Large intestine (tissue), 3 donors: ENCODE results near the gene TNIP3. TPM values are rescaled to one million over a fixed set of nuclear protein-coding genes. Genes with fewer than 3 reads are reported as not detected.
A peak's percentile ranks its signal among the peaks of the same experiment; 100 is the strongest.

Experiments used
- DNase-seq, 2 donors: peaks; one replicate each; pipeline versions ENCODE4 v3.0.0 to v3.0.0-alpha.2; 2013
- H3K27ac ChIP-seq: one replicate; pipeline ENCODE4 v1.5.1; 2013; ENCODE audit warnings: low read length
- H3K27me3 ChIP-seq: 2 replicates; pipeline ENCODE4 v1.6.1; 2013; ENCODE audit warnings: low read length; ENCODE audit not compliant: control insufficient read depth, insufficient read depth
- H3K36me3 ChIP-seq: 2 replicates; pipeline ENCODE4 v1.6.1; 2013; ENCODE audit warnings: low read length; ENCODE audit not compliant: control insufficient read depth, insufficient read depth
- H3K4me1 ChIP-seq: one replicate; pipeline ENCODE4 v1.6.1; 2013; ENCODE audit warnings: low read length; ENCODE audit not compliant: control insufficient read depth, insufficient read depth
- H3K4me3 ChIP-seq: one replicate; pipeline ENCODE4 v1.5.1; 2013; ENCODE audit warnings: low read length
- H3K9me3 ChIP-seq: one replicate; pipeline ENCODE4 v1.6.1; 2013; ENCODE audit warnings: mild to moderate bottlenecking, low read depth, low read length, moderate library complexity; ENCODE audit not compliant: control insufficient read depth
- WGBS: methylation state at CpG from one replicate; pipeline ENCODE4 v1.1.5; 2013; ENCODE audit warnings: low lambda C conversion rate; ENCODE audit not compliant: insufficient coverage; 5-methylcytosine and 5-hydroxymethylcytosine counted together
- polyA plus RNA-seq: library from polyadenylated mRNA; unstranded; fragments of 120-200 nt; gene quantifications from one replicate; pipeline ENCODE4 v1.2.1, GENCODE V29; 2013

The TNIP3 gene
- polyA plus RNA-seq, 1 donor: 0.16 TPM

GRCh38 chr4:121192013-121192412 is 27.9 kb upstream of the TNIP3 start:
- H3K4me1 ChIP-seq: peaks cover 4% of the 10 kb centered on the region
- 59% methylated on average over 6 of the region's 11 CpGs for WGBS

GRCh38 chr4:121191361-121191760 is 27.2 kb upstream of the TNIP3 start:
- no peaks in the 10 kb centered on the region for H3K9me3 ChIP-seq
- no CpG with 5 or more reads among the region's 1 CpG for WGBS
- DNase-seq: no peak
- peaks cover 5% of the 10 kb centered on the region for H3K27me3 ChIP-seq
- H3K4me3 ChIP-seq: no peak overlapping the region
- H3K27ac ChIP-seq: no peak overlapping the region
- peaks cover 4% of the 10 kb centered on the region for H3K4me1 ChIP-seq
- H3K36me3 ChIP-seq: no peaks in the 10 kb centered on the region

More at GRCh38 chr4:121192013-121192412, 27.9 kb upstream of the TNIP3 start:
- Histone ChIP-seq H3K36me3 (no peaks in the 10 kb centered on the region), H3K27me3 (peaks cover 5% of the 10 kb centered on the region), H3K27ac (no peak overlapping the region), H3K4me3 (no peak overlapping the region), H3K9me3 (no peaks in the 10 kb centered on the region)
- no peak for DNase-seq

GRCh38 chr4:121190389-121190788 is 26.3 kb upstream of the TNIP3 start:
- no peaks in the 10 kb centered on the region for H3K36me3 ChIP-seq
- peaks cover 4% of the 10 kb centered on the region for H3K4me1 ChIP-seq
- no peak overlapping the region for H3K4me3 ChIP-seq
- DNase-seq: peak; percentile 55 to 57
- 100% methylated on average over 1 of the region's 4 CpGs for WGBS
- no peaks in the 10 kb centered on the region for H3K9me3 ChIP-seq
- no peak overlapping the region for H3K27ac ChIP-seq
- no peaks in the 10 kb centered on the region for H3K27me3 ChIP-seq

- no peaks in the 10 kb centered on the region for H3K27me3 ChIP-seq
- no peaks in the 10 kb centered on the region for H3K36me3 ChIP-seq
- peaks cover 4% of the 10 kb centered on the region for H3K4me1 ChIP-seq
- 96% methylated on average over 2 of the region's 3 CpGs for WGBS
- H3K27ac ChIP-seq: no peak overlapping the region
- DNase-seq: no peak
- H3K9me3 ChIP-seq: no peaks in the 10 kb centered on the region
- no peak overlapping the region for H3K4me3 ChIP-seq
Observed at GRCh38 chr4:121189326-121190215, 25.4 kb upstream of the TNIP3 start.

DNA sequence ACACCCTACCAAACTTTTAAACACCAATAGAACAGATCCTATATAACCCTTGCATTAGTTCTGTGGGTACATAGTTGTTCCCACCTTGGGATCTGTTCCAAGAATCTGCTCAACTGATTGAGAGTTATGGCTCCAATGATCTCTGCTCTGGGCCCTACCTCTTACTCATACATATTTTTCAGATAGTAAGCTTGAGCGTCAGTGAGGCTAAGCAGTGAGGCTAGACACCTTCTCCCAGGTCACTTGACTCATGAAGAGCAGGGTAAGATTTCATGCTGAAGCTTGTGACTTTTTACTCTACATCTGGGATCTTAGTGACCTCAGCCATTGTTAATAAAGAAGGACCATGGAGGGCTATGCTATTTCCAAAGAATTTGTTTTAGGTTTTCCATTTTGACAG is 23.1 kb upstream of the TNIP3 start:
- DNase-seq: no peak
- H3K4me3 ChIP-seq: no peak overlapping the region
- no peaks in the 10 kb centered on the region for H3K27me3 ChIP-seq
- no peaks in the 10 kb centered on the region for H3K9me3 ChIP-seq
- WGBS: no CpG with 5 or more reads among the region's 1 CpG
- H3K4me1 ChIP-seq: peaks cover 4% of the 10 kb centered on the region
- no peaks in the 10 kb centered on the region for H3K36me3 ChIP-seq
- H3K27ac ChIP-seq: no peak overlapping the region

DNA sequence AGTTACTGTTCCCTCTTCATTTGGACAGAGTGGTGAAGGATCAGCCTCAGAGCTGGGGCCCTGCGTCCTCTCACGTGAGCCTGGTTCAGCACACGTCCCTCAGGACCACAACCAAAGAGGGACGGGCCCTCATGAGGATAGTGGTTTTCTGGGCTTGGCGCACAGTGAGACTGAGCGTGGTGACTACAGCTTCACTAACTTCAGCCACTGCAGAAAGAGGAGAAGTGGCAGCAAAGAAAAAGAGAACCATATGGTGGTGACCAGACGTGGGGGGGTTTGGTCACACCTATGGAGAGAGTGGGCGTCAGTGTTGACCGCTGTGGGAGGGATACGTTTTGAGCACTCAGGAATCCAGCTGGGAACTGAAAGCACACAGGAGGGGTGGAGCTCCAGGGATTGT is 21.8 kb upstream of the TNIP3 start:
- H3K27ac ChIP-seq: no peak overlapping the region
- no peak for DNase-seq
- H3K4me3 ChIP-seq: no peak overlapping the region
- no peaks in the 10 kb centered on the region for H3K36me3 ChIP-seq
- H3K27me3 ChIP-seq: no peaks in the 10 kb centered on the region
- H3K4me1 ChIP-seq: peaks cover 4% of the 10 kb centered on the region
- WGBS: 100% methylated on average over 2 of the region's 10 CpGs
- no peaks in the 10 kb centered on the region for H3K9me3 ChIP-seq

DNA sequence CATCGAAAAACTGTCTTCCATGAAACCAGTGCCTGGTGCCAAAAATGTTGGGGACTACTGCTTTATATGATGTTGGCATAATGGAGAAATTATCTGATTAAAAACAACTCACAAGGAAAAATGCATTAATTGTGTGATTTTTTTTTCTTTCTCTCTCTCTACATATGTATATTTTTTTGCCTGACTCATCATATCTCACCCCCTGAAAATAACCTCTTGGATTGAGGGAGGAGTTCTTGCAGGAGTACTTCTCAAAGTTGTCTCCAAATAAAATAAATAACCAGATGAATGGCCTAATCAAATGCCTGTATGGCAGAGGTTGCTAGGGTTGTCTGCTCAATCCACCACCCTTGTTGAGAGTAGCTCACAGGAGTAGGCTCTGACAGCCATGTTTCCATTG is 19.9 kb upstream of the TNIP3 start:
- Histone ChIP-seq H3K4me3 (no peak overlapping the region), H3K9me3 (no peaks in the 10 kb centered on the region), H3K36me3 (no peaks in the 10 kb centered on the region), H3K27ac (no peak overlapping the region), H3K4me1 (no peaks in the 10 kb centered on the region), H3K27me3 (no peaks in the 10 kb centered on the region)
- 100% methylated on average over 1 of the region's 1 CpG for WGBS
- no peak for DNase-seq

GRCh38 chr4:121183361-121183760 is 19.2 kb upstream of the TNIP3 start:
- Histone ChIP-seq H3K27me3 (no peaks in the 10 kb centered on the region), H3K4me1 (no peaks in the 10 kb centered on the region), H3K4me3 (no peak overlapping the region), H3K27ac (no peak overlapping the region), H3K36me3 (no peaks in the 10 kb centered on the region), H3K9me3 (no peaks in the 10 kb centered on the region)
- DNase-seq: no peak
- WGBS: no CpG with 5 or more reads among the region's 3 CpGs

- WGBS: 100% methylated on average over 1 of the region's 3 CpGs
- H3K27ac ChIP-seq: peak overlapping the region; percentile 9
- no peaks in the 10 kb centered on the region for H3K36me3 ChIP-seq
- H3K9me3 ChIP-seq: no peaks in the 10 kb centered on the region
- no peaks in the 10 kb centered on the region for H3K27me3 ChIP-seq
- no peaks in the 10 kb centered on the region for H3K4me1 ChIP-seq
- H3K4me3 ChIP-seq: no peak overlapping the region
- peak in 1 of 2 donors; percentile 25 for DNase-seq
Observed at GRCh38 chr4:121182296-121182695, 18.2 kb upstream of the TNIP3 start.

GRCh38 chr4:121181493-121181892 is 17.4 kb upstream of the TNIP3 start:
- Histone ChIP-seq H3K27ac (no peak overlapping the region), H3K27me3 (no peaks in the 10 kb centered on the region), H3K9me3 (no peaks in the 10 kb centered on the region), H3K4me1 (no peaks in the 10 kb centered on the region), H3K4me3 (no peak overlapping the region), H3K36me3 (no peaks in the 10 kb centered on the region)
- DNase-seq: no peak
- no CpG with 5 or more reads among the region's 1 CpG for WGBS

- no peaks in the 10 kb centered on the region for H3K4me1 ChIP-seq
- 88% methylated on average over 3 of the region's 3 CpGs for whole genome bisulfite sequencing
- H3K4me3 ChIP-seq: no peak overlapping the region
- H3K27me3 ChIP-seq: no peaks in the 10 kb centered on the region
- no peak for DNase-seq
- H3K27ac ChIP-seq: no peak overlapping the region
- no peaks in the 10 kb centered on the region for H3K36me3 ChIP-seq
- H3K9me3 ChIP-seq: no peaks in the 10 kb centered on the region
Observed at GRCh38 chr4:121180558-121180957, 16.4 kb upstream of the TNIP3 start.
